Lower lobe of right lung (tissue), 2 donors: ENCODE measurements around the gene NRP1. TPM values are rescaled to one million over a fixed set of nuclear protein-coding genes. Genes with fewer than 3 reads are reported as not detected.

ENCODE experiments used
- ATAC-seq, 2 donors: fragments of 200-7000 bp; cut with Tn5 transposase; one replicate each; pipeline ENCODE4 v1.9.1; 2020 to 2022; ENCODE audit warnings: mild to moderate bottlenecking in 2 of 2, moderate library complexity in 2 of 2
- DNase-seq: peaks from one replicate; pipeline ENCODE4 v3.0.0-alpha.2; 2020
- H3K27ac ChIP-seq: fragments of 200-600 bp; one replicate; pipeline ENCODE4 v1.8.0; 2022
- H3K27me3 ChIP-seq: fragments of 200-600 bp; one replicate; pipeline ENCODE4 v1.8.0; 2022; ENCODE audit warnings: low read depth
- H3K36me3 ChIP-seq: fragments of 200-600 bp; one replicate; pipeline ENCODE4 v1.8.0; 2022; ENCODE audit warnings: mild to moderate bottlenecking
- H3K4me1 ChIP-seq: fragments of 200-600 bp; one replicate; pipeline ENCODE4 v1.8.0; 2022
- H3K4me3 ChIP-seq: fragments of 200-600 bp; one replicate; pipeline ENCODE4 v1.8.0; 2022; ENCODE audit warnings: mild to moderate bottlenecking
- H3K9me3 ChIP-seq: fragments of 200-600 bp; one replicate; pipeline ENCODE4 v1.8.0; 2022
- intact Hi-C: fragments of 100-400 bp; cut with DNase I; formaldehyde crosslinking; loops from one replicate; pipeline ENCODE4 v1.11.0; 2022
- total RNA-seq: library from RNA; stranded (reverse); fragmentation: NEBNext Ultra II Directional; extraction: Animal tissue kit (Norgen Biotek cat#: 25700); gene quantifications from one replicate; pipeline ENCODE4 v1.2.1, GENCODE V29; 2021
- TF ChIP-seq, protein P1 (sequence below): fragments of 200-600 bp; IDR thresholded peaks from one replicate; pipeline ENCODE4 v1.8.0; 2022; ENCODE audit warnings: antibody characterized with exemption, mild to moderate bottlenecking
- donor health status: DM: no; HTN: yes; CAD: no; lungs with severe emphysema.

The NRP1 gene
- total RNA-seq, 1 donor from 2014 or later: 127 TPM

DNA sequence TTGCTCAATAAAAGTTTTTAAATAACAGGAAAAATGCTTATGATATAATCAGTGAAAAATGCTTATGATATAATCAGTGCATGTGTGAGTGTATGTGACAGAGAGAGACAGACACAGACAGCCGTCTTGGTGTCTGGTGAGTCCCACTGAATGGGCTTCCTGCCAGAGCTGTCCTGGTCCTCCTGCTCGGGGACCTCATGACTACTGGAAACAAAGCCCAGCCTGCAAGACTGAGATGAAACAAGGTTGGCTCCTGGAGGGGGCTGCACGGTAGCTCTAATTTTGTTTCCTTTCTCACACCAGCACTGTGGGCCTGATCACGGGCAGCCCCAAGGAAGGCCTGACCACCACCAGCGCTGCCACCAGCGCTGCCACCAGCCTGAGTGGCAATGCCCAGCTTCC lies 57.3 kb downstream of the NRP1 start:
- TF ChIP-seq, protein P1, sequence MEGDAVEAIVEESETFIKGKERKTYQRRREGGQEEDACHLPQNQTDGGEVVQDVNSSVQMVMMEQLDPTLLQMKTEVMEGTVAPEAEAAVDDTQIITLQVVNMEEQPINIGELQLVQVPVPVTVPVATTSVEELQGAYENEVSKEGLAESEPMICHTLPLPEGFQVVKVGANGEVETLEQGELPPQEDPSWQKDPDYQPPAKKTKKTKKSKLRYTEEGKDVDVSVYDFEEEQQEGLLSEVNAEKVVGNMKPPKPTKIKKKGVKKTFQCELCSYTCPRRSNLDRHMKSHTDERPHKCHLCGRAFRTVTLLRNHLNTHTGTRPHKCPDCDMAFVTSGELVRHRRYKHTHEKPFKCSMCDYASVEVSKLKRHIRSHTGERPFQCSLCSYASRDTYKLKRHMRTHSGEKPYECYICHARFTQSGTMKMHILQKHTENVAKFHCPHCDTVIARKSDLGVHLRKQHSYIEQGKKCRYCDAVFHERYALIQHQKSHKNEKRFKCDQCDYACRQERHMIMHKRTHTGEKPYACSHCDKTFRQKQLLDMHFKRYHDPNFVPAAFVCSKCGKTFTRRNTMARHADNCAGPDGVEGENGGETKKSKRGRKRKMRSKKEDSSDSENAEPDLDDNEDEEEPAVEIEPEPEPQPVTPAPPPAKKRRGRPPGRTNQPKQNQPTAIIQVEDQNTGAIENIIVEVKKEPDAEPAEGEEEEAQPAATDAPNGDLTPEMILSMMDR: no peak
- ATAC-seq (no peak), DNase-seq (no peak)
- Histone ChIP-seq H3K27ac (no peak overlapping the region), H3K4me1 (peaks cover 45% of the 10 kb centered on the region), H3K4me3 (no peak overlapping the region), H3K9me3 (no peaks in the 10 kb centered on the region), H3K36me3 (no peaks in the 10 kb centered on the region), H3K27me3 (no peaks in the 10 kb centered on the region)
- intact Hi-C loops: no loop called here

DNA sequence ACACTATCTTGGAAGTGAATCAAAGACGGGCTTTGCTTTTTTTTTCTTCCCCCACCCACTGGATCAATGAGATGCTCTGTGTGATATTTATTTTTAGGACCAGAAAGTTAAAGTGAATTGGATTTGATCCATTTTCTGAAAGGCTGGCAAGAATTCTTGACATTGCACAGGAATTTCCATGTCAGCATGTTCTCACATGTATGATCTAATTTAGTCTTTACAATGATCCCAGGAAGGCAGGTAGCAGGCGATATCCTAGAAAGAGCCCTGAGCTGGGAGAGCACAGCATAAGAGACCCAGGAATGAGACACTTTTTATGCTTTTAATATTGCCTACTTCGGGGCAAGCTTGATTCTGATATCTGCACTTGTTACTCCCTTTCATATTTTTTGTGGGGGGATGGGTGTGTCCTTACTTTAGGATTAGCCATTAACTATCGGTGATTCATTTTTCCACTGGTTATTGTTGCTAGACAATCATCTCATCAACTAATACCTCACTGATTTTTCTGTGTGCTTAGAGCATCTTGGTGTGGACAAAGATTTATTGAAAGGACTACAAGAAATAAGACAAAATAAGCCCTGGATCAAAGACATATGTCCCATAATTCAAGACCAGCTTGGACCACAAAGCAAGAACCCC lies 58.1 kb downstream of the NRP1 start:
- no peak overlapping the region for H3K4me3 ChIP-seq
- TF ChIP-seq, protein P1: no peak
- no peak for DNase-seq
- H3K4me1 ChIP-seq: peaks cover 50% of the 10 kb centered on the region
- no peaks in the 10 kb centered on the region for H3K36me3 ChIP-seq
- no peak for ATAC-seq
- intact Hi-C loops: no loop called here
- no peaks in the 10 kb centered on the region for H3K27me3 ChIP-seq
- no peaks in the 10 kb centered on the region for H3K9me3 ChIP-seq
- H3K27ac ChIP-seq: no peak overlapping the region

DNA sequence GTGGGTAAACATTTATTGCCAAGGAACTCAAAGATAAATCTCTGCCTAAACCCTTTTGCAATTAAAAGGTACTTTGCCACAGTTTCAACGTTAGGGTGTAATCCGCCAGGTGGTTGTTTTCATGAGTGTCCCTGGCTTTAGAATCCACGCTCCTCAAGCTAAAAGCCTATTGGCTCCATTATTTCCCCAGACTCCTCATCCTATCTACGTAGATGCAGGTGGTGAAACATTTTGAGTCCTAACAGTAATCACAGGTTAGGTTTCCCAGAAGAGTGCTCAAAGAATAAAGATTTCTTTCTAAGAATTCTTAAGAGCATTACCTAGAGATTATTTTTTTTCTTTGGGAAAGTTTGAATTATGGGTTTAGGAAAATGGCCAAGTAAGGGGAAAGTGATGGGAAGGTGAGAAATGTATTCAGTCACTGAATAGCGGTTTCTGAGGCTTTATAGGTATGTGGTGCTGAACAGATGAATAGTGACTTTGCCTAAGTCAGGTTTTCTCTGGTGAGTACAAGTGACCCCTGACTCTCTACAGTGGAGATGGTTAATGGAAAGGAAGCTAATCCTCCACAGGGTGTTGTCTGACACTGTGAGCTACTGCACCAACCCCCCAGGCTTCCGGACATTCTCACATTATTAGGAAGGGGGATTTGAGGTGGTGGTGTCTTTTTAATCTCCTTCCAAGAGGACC lies 60.2 kb downstream of the NRP1 start:
- intact Hi-C loops: no loop called here
- peak overlapping the region; percentile 83 for H3K27ac ChIP-seq
- TF ChIP-seq, protein P1: no peak

DNA sequence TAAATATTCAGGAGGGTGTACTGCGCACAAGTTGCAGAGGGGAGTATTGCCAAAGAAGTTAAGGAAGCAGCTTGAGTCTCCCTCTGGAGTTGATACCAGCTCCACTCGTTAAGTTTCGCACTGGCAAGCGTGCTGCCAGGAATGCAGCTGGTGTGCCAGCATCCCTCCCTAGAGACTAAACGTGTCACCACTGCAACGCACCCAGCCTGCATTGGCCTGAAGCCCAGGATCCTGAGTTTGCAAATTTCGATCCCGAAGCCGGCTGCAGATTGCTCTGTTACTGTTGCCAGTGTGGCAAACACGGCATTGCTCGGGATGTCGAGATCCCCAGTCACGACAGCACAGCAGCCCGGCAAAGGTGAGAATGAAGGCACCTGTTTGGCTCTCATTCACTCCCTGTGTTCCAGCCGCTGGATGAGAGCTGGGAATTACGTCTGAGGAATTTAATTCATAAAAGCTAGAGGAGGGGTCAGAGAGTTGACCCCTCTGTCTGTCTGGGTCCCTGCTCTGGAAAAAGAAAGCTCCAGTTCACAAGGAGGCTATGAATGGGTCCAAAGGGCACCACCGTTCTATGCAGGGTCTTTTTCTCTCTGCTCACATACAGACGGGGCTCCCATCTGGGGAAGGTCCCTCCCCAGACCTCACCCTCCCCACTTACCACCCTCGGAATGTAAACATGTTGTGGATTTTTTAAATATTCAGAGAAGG lies 61.0 kb downstream of the NRP1 start:
- DNase-seq (peak; percentile 87), ATAC-seq (peak; percentile 96 to 97)
- Histone ChIP-seq H3K36me3 (peaks cover 21% of the 10 kb centered on the region), H3K27me3 (no peaks in the 10 kb centered on the region), H3K4me3 (peak overlapping the region; percentile 34), H3K9me3 (no peaks in the 10 kb centered on the region), H3K27ac (peak overlapping the region; percentile 83), H3K4me1 (peaks cover 38% of the 10 kb centered on the region)
- intact Hi-C loops: no loop called here
- TF ChIP-seq, protein P1: no peak

More for the DNA sequence above, 60.2 kb downstream of the NRP1 start:
- peaks cover 13% of the 10 kb centered on the region for H3K36me3 ChIP-seq
- DNase-seq (no peak), ATAC-seq (peak in 1 of 2 donors; percentile 63)
- no peaks in the 10 kb centered on the region for H3K27me3 ChIP-seq
- H3K4me3 ChIP-seq: no peak overlapping the region
- peaks cover 44% of the 10 kb centered on the region for H3K4me1 ChIP-seq
- no peaks in the 10 kb centered on the region for H3K9me3 ChIP-seq

DNA sequence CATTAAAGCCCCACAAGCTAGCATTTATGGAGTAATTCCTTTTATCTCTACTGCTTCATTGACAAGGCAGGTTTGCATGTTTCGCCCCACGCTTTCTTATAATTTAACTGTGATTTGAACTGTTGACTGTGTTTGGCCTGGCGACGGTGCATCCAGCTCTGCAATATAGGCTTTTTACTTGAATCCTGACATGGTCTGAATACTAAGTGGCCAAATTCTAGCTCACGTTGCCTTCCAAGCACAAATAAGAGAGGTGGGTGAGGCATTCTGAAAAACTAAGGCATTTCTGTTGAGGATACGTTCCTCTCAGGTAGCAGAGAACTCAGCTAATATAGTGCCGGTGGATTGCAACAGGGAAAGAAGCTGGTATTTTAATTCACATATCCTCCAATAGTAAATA lies 61.8 kb downstream of the NRP1 start:
- Histone ChIP-seq H3K4me3 (no peak overlapping the region), H3K27ac (peak overlapping the region; percentile 83), H3K4me1 (peaks cover 38% of the 10 kb centered on the region), H3K36me3 (peaks cover 26% of the 10 kb centered on the region), H3K9me3 (no peaks in the 10 kb centered on the region), H3K27me3 (no peaks in the 10 kb centered on the region)
- ATAC-seq: no peak
- TF ChIP-seq, protein P1: no peak
- intact Hi-C loops: no loop called here
- DNase-seq: no peak
